ENCODE data around the gene CSMD2.

Gene CSMD2

DNA sequence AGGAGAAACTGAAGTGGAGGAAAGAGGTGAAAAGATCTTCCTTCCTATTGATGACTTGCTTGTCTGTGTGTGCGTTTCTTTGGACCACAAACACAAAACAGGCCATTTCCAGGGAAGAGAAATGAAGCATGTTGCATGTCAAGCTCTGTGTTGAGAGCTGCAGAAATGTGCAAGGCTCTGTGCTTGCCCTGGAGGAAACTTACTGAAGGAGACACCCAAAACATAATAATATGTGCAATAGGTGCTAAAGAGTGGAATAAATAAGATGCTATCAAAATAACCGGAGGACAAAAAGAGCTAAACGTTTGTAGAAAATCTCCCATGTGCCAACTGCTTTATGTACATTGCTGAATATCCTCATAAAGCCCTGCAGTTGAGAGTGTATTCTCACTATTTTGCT, 496.3 kb downstream of the CSMD2 start:
- no peak for DNase-seq

DNA sequence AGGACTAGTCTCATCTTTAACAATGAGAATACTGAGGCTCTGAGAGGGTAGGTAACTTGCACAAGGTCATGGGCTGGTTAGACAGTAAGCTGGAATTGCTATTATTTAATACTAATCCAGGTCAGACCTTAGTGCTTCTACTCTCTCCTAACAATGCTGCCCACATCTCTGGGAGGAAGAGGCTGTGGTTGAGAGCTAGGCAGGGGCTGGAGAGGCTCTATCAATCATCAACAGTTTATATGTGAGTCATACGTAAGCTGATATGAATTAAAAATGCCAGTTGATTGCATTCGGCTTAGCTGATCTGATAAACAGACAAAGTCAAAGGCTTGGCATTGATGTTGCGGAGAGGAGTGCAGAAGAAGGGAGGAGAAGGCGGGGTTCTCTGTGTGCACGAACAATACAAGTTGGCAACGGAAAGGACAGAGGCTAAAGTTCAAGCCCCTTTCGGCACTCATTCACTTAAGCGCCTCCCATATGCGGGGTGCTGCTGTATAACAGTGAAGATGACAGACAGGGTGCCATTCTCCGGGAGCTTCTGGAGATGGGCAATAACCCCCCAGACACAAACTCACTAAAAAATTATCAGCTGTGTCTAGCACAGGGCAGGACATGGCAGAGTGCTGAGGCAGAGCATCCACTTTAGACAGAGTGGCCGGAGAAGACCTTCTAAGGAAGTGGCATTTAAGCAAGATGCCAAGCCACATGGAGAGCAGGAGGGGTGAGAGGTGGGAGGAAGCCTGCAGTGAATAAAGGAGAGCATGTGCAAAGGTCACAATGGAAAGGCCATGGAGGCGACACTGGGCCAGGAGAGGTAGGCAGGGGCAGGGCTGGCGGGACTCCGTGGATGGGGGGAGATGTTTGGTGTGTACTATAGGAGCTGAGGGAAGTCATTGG, 497.4 kb downstream of the CSMD2 start:
- DNase-seq = no peak

DNA sequence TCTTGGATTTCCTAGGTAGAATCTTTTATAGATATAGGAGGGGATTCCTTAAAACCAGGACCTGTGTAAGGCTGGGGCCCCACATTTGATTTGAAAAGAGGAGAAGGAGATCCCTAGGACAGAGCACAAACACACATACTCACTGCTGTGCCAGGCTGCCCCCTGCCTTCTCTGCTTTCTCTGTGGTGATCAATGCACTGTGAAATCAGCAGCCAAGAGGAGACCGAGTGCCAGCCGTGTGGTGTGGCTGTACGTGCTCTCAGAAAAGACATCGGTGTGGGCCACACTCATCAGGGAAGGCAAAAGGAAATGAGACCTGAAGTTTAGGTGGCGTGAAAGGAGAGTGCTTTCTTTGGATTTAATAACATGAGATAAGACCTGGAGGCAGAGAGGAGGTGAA, 498.4 kb downstream of the CSMD2 start:
- no peak for DNase-seq

DNA sequence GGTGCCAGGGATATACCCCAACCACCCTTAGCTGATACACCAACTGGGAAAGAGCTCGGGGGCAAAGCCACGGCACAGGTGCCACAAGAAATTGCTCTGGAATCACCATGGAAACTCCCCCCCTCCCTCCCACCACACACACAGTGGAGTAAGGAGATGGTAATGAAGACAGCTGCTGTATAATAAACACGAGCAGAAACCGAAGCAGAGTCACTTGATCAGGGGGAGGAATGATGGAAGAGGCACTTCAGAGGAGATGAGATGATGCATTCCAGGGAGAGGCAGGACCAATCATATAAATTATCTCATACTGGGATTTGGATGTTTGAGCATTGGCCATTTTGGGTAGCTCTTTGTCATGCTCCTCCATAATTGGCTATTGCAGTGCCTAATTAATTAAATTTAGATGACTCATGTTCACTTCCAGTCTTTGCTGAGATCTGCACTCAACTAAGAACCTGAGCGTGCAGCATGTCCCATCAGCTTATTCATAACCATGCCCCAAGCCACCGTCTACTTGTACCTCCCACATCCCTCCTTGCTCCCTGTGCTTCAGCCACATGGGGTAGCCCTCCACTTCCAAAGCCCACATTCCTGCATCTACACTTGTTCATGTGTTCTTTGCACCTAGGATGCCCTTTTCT, 503.1 kb downstream of the CSMD2 start:
- DNase-seq = no peak

DNA sequence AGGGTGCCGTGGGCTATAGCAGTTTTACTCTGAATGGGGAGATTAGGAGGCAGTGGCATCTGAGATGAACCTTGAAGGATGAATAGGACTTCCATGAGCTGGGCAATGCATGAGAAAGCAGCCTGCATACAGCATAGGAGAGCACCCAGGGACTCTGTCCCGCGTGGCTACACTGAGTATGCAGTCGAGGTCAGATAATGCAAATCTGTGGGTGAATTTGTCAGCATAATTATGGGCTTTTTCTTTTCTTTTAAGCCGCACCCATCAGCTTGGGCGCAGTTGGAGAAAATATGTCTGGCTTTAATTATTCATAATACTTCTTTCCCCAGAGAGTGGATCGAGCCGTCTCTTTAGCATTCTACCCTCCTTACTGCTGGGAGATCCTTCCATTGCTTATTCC, 504.1 kb downstream of the CSMD2 start:
- no peak for DNase-seq

DNA sequence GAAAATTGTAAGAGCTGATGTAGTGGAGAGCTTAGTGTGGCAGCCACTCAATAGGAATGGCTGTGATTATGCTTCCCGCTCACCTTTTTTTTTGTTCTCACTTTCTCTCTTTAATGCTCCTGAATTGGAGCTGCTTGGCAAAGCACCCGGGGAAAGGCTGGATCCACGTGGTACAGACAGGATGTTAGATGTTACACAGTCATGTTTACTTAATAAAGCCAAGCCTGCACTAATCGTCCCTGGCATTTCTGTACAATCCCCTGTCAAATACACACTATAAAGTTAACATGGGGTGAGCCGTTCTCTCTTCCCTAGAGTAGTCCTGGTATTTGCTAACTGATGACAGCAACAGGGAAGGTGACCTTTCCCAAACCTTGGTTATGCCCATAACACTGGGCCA, 504.8 kb downstream of the CSMD2 start:
- no peak for DNase-seq

DNA sequence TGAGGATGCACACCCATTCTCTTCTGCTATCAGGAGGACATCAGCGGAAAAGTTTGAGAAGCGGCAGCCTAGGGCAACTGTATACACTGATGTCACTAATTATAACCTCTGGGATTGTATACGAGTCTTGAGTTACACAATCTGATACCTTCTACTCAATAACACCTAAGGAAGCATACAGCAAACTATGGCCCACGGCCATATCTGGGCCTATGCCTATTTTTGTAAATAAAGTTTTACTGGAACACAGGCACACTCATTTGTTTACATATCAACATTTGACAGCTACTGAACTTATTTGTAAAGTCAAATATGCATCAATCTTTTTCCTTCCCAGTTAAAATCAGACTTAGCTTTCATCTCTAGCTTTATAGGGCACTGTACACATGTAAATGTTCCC, 505.4 kb downstream of the CSMD2 start:
- DNase-seq = no peak

DNA sequence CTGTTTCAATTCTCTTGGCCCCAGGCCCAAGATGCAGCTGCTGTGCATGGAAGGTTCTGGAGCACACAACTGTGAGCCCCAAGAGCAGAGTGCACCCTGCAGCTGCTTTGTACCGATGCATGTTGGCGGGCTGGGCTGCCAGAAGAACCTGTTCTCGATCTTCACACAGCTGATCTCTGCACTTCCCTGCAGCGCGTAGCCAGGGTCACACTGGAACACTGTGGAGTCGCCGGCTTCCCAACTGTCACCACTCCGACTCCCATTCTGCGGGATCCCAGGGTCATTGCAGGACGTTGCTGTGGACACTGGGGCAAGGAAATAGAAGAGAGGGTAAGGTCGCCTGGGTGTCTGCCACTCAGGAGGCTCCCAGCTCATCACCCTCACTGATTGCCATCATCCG, 507.2 kb downstream of the CSMD2 start:
- no peak for DNase-seq

DNA sequence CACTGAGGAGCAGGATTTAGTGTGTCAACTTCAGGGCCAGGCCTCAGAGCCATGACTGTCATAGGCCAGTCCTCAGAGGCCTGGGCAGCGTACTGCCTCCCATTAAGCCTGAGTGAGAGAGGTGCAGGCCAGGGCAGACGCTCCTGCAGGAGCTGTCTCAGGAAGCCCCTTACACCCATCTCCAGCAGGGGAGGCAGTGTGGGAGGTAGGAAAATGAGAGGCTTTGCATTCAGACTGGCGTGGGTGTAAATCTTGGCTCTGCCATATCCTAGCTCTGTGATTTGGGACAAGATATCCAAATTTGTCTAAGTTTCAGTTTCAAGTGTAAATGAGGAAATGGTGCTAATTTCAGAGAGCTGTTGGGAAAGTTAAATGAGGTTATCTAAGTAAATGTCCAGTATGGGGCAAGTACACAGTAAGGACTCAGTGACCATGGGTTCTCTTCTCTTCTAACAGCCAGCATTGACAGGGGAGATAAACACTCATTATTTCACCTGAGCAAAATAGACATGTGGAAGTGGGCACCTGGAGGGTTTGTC, 508.5 kb downstream of the CSMD2 start:
- DNase-seq = no peak

DNA sequence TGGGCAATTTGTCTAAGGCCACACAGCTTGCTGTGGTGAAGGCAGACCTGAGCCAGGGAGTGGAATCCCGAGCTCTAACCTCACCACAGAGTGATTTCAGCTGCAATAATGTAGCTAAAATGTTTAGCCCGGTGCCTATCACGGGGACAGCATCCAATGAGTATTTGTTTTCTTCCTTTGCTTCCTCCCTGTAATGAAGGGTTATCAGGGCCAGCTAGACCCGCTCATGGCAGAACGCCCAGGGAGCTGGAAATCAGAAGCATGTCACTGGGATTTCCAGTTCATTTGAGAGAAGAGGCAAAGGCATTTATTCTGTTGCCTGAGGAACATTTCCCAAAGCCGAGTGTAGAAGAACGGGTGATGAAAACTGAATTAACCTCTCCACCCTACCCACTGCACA, 509.5 kb downstream of the CSMD2 start:
- DNase-seq = no peak

DNA sequence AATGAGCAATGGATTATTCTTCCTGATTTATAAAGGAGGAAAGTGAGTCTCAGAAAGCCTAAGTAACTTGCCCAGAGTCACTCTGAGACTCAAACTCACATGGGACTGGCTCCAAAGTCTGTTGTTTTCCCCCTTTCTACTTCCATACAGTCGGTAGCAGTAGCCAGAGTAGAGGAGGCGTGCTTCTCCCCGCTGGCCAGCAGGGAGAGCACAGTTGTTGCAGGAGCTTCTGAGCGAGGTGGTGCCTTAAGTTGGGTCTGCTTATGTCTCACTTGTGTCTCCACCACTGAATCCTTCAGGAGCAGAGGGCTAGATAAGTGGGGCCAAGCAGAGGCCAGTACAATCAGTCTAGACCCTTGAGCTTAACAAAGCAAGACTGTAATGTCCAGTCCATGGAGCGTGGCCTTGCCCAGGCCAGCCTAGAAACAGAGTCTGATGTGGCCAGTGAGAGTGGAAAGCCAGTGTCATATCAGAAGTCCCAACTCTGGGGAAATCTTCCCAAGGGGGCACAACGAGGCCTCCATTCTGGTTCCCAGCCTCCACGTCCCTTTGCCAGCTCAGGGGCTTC, 510.7 kb downstream of the CSMD2 start:
- DNase-seq = no peak

DNA sequence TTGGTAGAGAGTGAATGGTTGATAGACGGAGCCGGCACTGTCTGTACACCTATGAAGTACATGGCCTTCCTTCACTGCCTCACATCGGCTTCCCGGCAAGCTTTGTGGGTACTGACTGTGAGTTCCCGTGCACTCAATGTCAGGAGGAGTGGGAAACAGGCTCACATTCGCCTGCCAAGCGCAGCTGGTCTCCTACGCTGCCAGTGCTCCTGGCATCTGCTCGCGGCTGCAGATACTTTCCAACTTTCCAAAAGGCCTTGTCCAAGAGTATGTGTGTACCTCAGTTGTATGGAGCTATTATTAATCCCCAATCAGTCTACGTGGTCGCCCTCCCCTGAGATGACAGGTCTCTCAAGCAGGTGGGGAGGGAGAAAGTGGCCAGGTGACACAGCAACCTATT, 511.8 kb downstream of the CSMD2 start:
- DNase-seq = peak in 2 of 14 donors; percentile 6 to 43

DNA sequence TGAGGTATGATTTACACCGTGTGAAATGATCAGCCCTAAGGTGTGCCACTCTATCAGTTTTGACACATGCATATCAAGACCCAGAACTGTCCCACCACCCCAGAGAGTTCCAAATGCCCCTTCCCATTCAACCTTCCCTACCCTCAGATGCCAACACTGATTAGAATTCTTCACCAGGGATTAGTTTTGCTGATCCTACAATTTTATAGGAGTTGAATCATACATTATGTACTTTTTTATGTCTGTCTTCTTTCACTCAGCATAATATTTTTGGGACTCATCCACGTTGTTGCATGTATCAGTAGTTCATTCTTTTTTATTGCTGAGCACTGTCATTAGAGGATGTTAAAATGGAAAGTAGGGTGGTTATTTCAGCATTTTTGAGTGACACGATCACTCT, 514.3 kb downstream of the CSMD2 start:
- DNase-seq = no peak

DNA sequence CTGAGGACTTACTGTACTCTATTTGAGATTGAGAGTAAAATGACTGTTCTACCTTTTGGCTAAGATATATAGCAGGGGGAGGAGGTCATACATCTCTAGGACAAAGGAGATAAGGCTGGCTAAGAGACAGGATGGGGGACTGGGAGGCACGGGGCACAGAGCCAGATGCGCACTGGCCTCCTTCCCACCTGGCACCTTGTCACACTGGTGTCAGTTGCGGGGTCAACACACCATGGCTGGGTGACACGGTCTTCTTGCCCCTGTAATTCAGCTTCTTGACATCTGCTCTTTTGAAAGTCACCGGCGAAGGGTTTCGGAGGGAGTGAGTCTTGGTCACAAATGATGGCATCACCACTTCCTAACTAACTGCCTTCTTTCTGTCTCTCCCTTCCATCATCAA, 515.3 kb downstream of the CSMD2 start:
- DNase-seq = no peak

DNA sequence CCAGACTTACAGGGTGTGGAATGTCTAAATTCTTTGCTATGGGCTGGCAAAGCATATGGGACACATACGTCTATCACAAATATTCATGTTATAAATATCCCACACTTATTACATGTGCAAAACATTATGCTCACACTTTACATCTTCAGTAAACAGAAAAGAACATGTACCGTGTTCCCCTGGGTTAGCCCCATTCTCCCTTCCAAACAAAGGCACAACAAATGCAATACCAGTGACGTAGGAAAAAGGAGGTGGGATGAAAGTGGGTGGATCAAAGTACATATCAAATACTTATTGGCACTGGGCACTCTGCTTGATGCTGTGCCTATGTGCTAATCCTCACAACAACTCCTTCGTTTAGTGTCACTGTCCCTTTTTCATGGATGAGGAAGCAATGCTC, 521.8 kb downstream of the CSMD2 start:
- no peak for DNase-seq

DNA sequence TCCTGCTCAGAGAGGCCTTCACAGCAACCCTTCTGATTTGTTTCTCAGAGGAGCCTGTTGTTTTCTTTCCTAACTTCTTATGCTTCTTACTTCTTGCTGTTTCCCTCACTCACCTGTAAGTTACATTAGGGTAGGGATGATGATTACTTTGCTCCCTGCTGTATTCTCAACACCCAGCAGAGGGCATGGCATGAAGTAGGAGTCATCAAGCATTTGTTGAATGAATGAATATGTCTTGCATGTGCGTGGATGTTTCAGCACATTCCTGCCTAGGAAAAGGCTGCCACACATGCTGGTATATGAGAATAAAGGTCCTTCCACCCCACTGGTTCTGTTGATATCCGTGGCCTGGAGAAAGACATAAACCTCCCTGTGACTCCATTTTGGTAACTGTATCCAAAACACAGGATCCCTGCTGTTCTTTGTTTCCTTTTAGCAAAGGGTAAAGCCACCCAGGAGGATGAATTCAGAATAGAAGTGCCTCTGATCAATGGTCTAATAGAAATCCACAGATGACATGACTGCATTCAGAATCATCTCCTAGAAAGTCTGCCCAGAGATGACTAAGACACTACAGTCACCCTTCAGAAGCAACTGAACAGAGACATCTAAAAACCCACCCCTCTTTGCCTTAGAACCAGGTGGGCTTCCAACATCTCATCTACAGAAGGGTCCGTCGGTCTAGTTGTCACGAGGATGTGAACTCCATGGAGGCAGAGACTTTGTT, 523.8 kb downstream of the CSMD2 start:
- no peak for DNase-seq

DNA sequence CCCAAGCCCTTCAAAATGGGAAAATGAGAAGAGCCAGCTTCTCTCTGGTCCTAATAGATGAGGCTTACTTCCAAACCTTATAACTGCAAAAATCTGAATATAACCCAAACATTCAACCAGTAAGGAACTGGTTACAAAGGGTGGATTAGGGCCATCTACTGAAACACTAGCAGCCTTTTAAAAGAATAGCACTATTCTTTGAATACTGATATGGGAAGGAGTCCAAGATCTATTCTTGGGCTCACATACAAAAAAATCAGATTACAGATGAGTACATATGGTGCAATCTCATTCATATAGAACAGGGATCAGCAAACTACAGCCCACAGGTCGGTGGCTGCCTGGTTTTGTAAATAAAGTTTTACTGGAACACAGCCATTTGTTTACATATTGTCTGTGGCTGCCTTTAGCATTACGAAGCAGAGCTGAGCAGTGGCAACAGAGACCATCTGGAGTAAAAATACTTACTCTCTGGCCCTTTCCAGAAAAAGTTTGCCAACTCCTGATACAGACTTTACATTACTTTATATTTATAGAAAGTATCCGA, 524.8 kb downstream of the CSMD2 start:
- no peak for DNase-seq

DNA sequence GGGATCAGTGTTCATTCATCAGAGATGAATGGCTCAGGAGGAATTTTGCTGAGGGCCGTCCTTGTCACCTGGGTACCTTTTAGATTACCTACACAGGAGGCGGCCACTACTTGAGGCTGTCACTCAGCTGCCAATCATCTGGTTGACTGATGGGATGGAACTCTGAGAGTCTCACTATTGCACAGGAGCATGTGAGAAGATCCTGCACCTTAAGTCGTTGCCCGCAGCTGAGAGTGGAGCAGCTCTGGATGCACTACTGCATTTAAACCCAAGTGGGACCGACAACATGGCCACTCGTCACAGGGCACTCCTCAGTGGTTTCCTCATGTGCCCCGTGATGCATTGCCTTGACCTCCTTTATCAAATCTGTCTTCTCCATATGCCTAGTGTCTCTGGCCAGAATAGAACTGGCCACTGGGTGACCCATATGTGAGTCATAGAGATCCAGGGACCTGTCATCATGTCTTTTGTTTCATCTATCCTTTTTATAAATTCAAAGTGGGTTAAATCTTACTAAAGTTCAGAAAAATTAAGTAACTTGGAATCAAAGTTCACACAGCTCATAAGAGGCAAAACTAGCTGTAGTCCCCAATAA, 527.1 kb downstream of the CSMD2 start:
- DNase-seq = no peak

DNA sequence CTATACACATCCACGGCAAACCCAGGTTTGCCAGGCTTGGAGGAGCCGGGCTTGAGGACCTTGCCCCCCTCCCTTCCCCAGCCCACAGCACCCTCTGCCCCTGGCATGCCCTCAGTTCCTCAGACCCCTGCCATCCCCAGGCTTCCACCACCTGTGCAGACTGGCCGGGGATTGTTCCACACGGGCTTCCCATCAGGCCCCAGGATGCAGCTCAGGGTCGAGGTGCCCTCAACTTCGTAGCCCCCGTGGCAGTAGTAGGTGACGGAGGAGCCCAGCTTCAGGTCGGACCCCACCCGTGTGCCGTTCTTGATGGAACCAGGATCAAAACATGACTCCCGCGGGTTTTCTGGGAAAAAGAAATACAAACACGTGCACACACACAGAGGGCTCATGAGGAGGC, 528.8 kb downstream of the CSMD2 start:
- DNase-seq = no peak

DNA sequence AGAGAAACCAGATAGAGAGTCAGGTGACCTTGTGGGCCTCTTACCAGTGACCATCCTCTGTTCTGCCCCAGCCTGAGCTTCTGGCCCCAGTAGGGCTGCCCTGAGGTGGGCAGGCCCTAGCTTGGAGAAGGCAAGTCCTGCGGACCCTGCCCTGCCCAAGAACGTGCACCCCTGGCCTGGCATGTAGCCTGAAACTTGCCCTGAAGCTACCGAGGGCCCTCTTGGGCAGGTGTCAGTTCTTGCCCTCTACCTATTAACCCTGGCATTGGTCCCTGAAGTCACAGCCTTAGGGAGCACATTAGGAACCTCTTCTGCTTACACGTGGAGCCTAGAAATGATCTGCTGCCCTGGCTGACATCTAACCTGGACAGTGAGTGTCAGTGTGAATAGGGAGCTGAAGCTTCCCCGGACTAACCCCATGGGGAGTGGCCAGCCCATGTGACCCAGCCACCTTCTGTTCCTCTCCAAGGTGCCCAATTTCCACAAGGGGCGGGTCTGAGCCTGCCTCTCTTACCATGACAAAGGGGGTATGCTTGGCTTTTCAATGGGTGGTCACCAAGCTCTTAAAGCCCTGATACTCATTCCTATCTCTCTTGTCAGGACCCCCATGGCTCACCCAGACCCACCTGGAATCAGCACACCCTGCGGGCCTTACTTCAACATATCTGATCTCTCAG, 529.6 kb downstream of the CSMD2 start:
- DNase-seq = no peak

DNA sequence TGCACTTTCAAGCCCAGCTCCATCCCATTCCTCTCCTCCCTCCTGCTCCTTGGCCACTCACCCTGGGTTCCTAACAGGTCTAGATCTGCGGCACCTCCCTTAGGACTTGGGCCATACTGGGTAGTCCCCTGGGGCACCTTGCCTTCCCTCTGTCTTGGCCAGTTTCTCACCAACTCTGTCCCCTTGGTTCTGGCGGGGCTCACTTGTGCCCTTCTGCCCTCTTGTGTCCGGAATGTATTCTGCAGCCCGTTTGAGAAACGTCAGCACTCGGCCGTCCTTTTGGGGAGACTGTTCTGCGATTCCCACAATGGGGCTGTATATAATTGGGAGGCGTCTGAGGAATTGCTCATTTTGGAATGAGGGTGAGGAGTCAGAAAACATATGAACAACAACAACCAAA, 530.2 kb downstream of the CSMD2 start:
- DNase-seq = peak in 4 of 14 donors; percentile 6 to 23 (median 16)

DNA sequence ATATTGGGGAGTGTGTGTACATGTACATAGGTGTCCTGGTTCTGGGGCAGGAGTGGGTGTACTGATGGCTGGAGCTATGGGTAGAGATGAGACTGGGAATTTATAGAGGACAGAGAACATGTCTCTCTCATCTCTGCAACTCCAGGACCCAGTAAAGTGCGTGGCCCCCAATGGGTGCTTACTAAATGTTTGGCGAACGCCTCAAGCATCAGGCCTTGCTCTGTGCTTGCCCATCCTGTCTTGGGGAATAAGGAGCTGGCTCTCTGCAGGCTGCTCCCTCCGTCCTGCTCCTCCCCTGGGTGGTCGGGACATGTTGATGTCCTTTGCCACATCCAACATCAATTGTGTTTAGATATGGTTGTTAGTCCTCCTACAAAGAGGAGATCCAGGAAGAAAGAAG, 530.9 kb downstream of the CSMD2 start:
- no peak for DNase-seq

Data from C1 segment of cervical spinal cord (tissue), 14 donors.